Stomach (tissue), 9 donors: Measurements from ENCODE around the gene DNAJC3. TPM values are rescaled to one million over a fixed set of nuclear protein-coding genes. Genes with fewer than 3 reads are reported as not detected.
"Not testable (repeated sequence)": the region's sequence is repeated elsewhere in the genome, so short reads cannot be mapped to it uniquely, and the experiment has no call there.

Experiments
- DNase-seq, 2 donors: peaks; one replicate each; pipeline versions ENCODE4 v3.0.0 to v3.0.0-alpha.2; 2013 to 2019
- H3K27ac ChIP-seq, 5 donors: fragments of 200-600 bp in 4 of 5; sonication (generic) in 4 of 5; one replicate each; pipeline ENCODE4 v1.5.1; 2013 to 2019; ENCODE audit warnings: mild to moderate bottlenecking in 1 of 5, moderate library complexity in 1 of 5
- H3K27me3 ChIP-seq, 3 donors: fragments of 200-600 bp; sonication (generic); one replicate each; pipeline ENCODE4 v1.5.1; 2017 to 2019; ENCODE audit warnings: mixed run types in 1 of 3
- H3K36me3 ChIP-seq, 4 donors: fragments of 200-600 bp; sonication (generic); 1 replicate in 3 of 4; 2 replicates in 1 of 4; pipeline ENCODE4 v1.5.1; 2016 to 2019
- H3K4me1 ChIP-seq, 4 donors: fragments of 200-600 bp; sonication (generic); one replicate each; pipeline ENCODE4 v1.5.1; 2016 to 2019
- H3K4me3 ChIP-seq, 4 donors: fragments of 200-600 bp; sonication (generic) in 3 of 4; one replicate each; pipeline ENCODE4 v1.5.1; 2016 to 2019; ENCODE audit warnings: mild to moderate bottlenecking in 1 of 4
- H3K9me3 ChIP-seq, 4 donors: fragments of 200-600 bp; sonication (generic); one replicate each; pipeline ENCODE4 v1.5.1; 2016 to 2019
- EP300 ChIP-seq: sonication (generic); formaldehyde crosslinking; IDR thresholded peaks from one replicate; pipeline ENCODE4 v1.6.1; 2017; ENCODE audit warnings: antibody characterized with exemption
- POLR2A ChIP-seq, 4 donors: fragments of 450-650 bp; IDR thresholded peaks; one replicate each; pipeline ENCODE4 v1.6.1; 2016; ENCODE audit warnings: antibody characterized with exemption in 4 of 4, control low read depth in 2 of 4, mild to moderate bottlenecking in 1 of 4, moderate library complexity in 1 of 4
- POLR2AphosphoS5 ChIP-seq, 3 donors: sonication (generic); formaldehyde crosslinking; IDR thresholded peaks; one replicate each; pipeline ENCODE4 v1.6.1; 2016; ENCODE audit warnings: antibody characterized with exemption in 3 of 3
- WGBS, 5 donors: extraction: QIAGEN DNeasy Blood & Tissue Kit in 3 of 5; methylation state at CpG; one replicate each; pipeline versions ENCODE4 v1.1.5 to v1.1.7; 2013 to 2018; 5-methylcytosine and 5-hydroxymethylcytosine counted together
- intact Hi-C: fragments of 100-400 bp; cut with DNase I; formaldehyde crosslinking; loops from one replicate; pipeline ENCODE4 v1.15.1; 2023; ENCODE audit warnings: low total_unique reads
- polyA plus RNA-seq, 3 donors: library from polyadenylated mRNA; stranded (reverse); fragments of 200-250 nt; gene quantifications; one replicate each; pipeline ENCODE4 v1.2.3, GENCODE V29; 2013
- total RNA-seq, 5 donors: library from RNA; depleted of rRNA; stranded (reverse); fragments of >200 nt; gene quantifications; one replicate each; pipeline versions ENCODE4 v1.1.0 to v1.2.3, GENCODE V29; 2014 to 2016
- TF ChIP-seq, protein P1 (sequence below), 7 experiments: fragments of 450-650 bp in 4 of 7; fragments of 200-600 bp in 3 of 7; sonication (generic) in 3 of 7; IDR thresholded peaks; one replicate each; pipeline ENCODE4 v1.5.1; 2016 to 2019; ENCODE audit warnings: antibody characterized with exemption in 7 of 7, control low read depth in 2 of 7, mild to moderate bottlenecking in 1 of 7
- donor health status: healthy with polysubstance abuse.
- donor health status: Bipolar disorder and iron deficiency.
- donor health status: healthy.

DNAJC3 gene
- total and polyA plus RNA-seq, 8 donors, result 6.3 to 102 (median 11.9) TPM

DNA sequence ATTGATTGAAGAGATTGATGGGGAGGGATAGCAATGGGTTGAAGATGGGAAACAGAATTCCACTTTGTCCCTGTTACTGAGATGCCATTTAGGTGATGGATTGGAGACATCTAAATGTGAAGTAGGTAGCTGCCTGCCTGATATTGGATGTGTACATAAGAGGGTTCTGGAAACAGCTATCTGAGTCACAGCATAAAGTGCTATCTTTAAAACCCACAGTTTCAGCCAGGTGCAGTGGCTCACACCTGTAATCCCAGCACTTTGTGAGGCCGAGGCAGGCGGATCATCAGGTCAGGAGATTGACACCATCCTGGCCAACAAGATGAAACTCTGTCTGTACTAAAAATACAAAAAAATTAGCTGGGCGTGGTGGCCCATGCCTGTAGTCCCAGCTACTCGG lies 72.6 kb downstream of the DNAJC3 start:
- no peak for TF ChIP-seq POLR2AphosphoS5 (IDR thresholded peaks at IDR 0.05)
- TF ChIP-seq POLR2A (IDR thresholded peaks at IDR 0.05), result no peak
- TF ChIP-seq, protein P1, sequence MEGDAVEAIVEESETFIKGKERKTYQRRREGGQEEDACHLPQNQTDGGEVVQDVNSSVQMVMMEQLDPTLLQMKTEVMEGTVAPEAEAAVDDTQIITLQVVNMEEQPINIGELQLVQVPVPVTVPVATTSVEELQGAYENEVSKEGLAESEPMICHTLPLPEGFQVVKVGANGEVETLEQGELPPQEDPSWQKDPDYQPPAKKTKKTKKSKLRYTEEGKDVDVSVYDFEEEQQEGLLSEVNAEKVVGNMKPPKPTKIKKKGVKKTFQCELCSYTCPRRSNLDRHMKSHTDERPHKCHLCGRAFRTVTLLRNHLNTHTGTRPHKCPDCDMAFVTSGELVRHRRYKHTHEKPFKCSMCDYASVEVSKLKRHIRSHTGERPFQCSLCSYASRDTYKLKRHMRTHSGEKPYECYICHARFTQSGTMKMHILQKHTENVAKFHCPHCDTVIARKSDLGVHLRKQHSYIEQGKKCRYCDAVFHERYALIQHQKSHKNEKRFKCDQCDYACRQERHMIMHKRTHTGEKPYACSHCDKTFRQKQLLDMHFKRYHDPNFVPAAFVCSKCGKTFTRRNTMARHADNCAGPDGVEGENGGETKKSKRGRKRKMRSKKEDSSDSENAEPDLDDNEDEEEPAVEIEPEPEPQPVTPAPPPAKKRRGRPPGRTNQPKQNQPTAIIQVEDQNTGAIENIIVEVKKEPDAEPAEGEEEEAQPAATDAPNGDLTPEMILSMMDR (IDR thresholded peaks at IDR 0.05), result no peak
- TF ChIP-seq EP300, result no peak
- Histone ChIP-seq H3K36me3 (no peaks in the 10 kb centered on the region), H3K4me3 (no peak overlapping the region), H3K27ac (no peak overlapping the region), H3K9me3 (no peaks in the 10 kb centered on the region), H3K27me3 (no peaks in the 10 kb centered on the region), H3K4me1 (peaks cover 0 to 19% (median 6%) of the 10 kb centered on the region in 4 donors)
- DNase-seq, result no peak
- intact Hi-C loops, result no loop called here
- 86 to 98% (median 96%) methylated on average over 4 of the region's 4 CpGs for WGBS, 5 donors

DNA sequence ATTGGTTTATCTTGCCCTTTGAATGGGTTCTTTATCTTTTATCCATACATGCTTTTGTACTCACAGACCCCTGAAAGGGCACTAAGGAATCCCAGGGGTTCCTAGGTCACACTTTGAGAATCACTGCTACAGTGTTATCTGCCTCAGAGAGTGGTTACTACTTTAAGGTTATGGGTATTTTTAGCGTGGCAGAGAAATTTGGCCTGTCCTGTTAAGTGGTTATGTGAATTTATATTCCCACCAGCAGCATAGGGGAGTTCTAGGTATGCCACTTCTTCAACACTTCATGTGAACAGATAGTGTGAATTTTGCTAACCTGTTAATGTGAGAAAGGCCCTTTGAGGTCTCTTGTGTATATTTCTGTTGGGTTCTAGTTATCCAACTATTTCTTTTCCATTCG lies 75.7 kb downstream of the DNAJC3 start:
- WGBS, 5 donors, result 78 to 92% (median 80%) methylated on average over 2 of the region's 2 CpGs
- TF ChIP-seq POLR2AphosphoS5 (IDR thresholded peaks at IDR 0.05) (no peak), POLR2A (IDR thresholded peaks at IDR 0.05) (no peak), EP300 (no peak)
- TF ChIP-seq, protein P1 (IDR thresholded peaks at IDR 0.05), result no peak
- no peak for DNase-seq
- Histone ChIP-seq H3K4me1 (peaks cover 0 to 7% (median 0%) of the 10 kb centered on the region in 4 donors), H3K27me3 (no peaks in the 10 kb centered on the region), H3K9me3 (no peaks in the 10 kb centered on the region), H3K27ac (no peak overlapping the region), H3K36me3 (peaks cover 0 to 3% (median 1%) of the 10 kb centered on the region in 4 donors), H3K4me3 (no peak overlapping the region)
- intact Hi-C loops, result no loop called here

DNA sequence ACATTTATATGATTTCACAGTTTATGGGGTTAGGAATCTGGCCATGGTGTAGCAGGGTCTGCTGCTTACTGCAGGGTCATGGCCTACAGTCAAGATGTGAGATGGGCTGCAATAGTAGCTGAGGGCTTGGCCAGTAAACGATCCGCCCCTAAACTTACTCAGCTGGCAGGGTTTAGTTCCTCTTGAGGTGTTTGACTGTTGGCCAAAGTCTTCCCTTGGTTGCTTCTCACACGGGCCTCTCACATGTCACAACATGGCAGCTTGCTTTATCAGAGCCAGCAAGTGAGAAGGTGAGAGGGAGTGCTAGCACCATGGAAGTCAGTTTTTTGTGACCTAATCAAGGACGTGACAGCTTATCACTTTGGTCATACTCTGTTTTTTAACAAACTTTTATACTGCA lies 77.1 kb downstream of the DNAJC3 start:
- DNase-seq, result no peak
- H3K4me3 ChIP-seq, result no peak overlapping the region
- no peak for TF ChIP-seq POLR2AphosphoS5 (IDR thresholded peaks at IDR 0.05)
- no peak for TF ChIP-seq EP300
- TF ChIP-seq, protein P1 (IDR thresholded peaks at IDR 0.05), result no peak
- TF ChIP-seq POLR2A (IDR thresholded peaks at IDR 0.05), result no peak

DNA sequence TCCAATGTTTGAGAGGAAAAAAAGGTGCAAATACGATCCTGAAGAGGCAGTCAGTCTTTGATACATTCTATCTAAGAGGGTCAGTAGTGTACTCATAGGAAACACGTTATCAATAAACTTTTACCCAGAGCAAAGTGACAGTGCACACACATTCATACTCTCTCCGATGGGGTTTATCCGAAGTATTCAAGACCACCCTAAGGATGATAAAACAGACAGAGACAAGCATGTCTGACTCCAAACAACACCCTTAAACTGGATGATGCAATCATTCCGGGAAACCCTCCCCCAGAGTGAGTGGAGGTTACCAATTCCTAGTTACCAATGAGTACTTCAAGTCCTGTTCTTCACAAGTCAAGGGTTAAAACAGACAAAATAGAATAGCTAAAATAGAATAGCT lies 79.1 kb downstream of the DNAJC3 start:
- Histone ChIP-seq H3K27me3 (no peaks in the 10 kb centered on the region), H3K4me1 (no peaks in the 10 kb centered on the region), H3K27ac (no peak overlapping the region), H3K9me3 (no peaks in the 10 kb centered on the region), H3K36me3 (peaks cover 0 to 35% (median 18%) of the 10 kb centered on the region in 4 donors), H3K4me3 (no peak overlapping the region)
- TF ChIP-seq POLR2AphosphoS5 (IDR thresholded peaks at IDR 0.05) (no peak), POLR2A (IDR thresholded peaks at IDR 0.05) (no peak), EP300 (no peak)
- TF ChIP-seq, protein P1 (IDR thresholded peaks at IDR 0.05), result no peak
- 84 to 91% (median 87%) methylated on average over 5 of the region's 5 CpGs for WGBS, 5 donors
- no peak for DNase-seq
- intact Hi-C loops, result no loop called here

More for the DNA sequence above, 77.1 kb downstream of the DNAJC3 start:
- Histone ChIP-seq H3K36me3 (peaks cover 0 to 15% (median 6%) of the 10 kb centered on the region in 4 donors), H3K9me3 (no peaks in the 10 kb centered on the region), H3K4me1 (no peaks in the 10 kb centered on the region), H3K27me3 (no peaks in the 10 kb centered on the region), H3K27ac (no peak overlapping the region)
- intact Hi-C loops, result no loop called here
- 72 to 81% (median 73%) methylated on average over 4 of the region's 4 CpGs for WGBS, 5 donors

DNA sequence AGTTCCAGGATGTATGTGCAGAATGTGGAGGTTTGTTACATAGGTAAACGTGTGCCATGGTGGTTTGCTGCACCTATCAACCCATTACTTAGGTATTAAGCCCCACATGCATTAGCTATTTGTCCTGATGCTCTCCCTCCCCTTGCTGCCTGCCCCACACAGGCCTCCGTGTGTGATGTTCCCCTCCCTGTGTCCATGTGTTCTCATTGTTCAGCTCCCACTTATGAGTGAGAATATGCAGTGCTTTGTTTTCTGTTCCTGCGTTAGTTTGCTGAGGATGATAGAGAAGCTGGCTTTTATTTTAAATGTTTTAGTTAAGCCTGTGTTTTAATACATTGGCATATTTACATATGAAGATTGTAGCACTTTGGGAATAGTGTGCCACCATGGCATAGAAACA lies 85.7 kb downstream of the DNAJC3 start:
- H3K27ac ChIP-seq, H3K4me3 ChIP-seq, intact Hi-C loops, H3K9me3 ChIP-seq, DNase-seq, H3K27me3 ChIP-seq, H3K4me1 ChIP-seq: not testable (repeated sequence)
- H3K36me3 ChIP-seq, result peaks cover 3 to 95% (median 67%) of the 10 kb centered on the region in 4 donors
- WGBS, 5 donors, result 66 to 81% (median 74%) methylated on average over 3 of the region's 3 CpGs
